Smooth muscle cell (in vitro differentiated cells): ENCODE results near the gene BCAT1. TPM values are rescaled to one million over a fixed set of nuclear protein-coding genes. Genes with fewer than 3 reads are reported as not detected.
"Not testable (repeated sequence)": the region's sequence is repeated elsewhere in the genome, so short reads cannot be mapped to it uniquely, and the experiment has no call there.

Experiments
- DNase-seq: peaks from one replicate; lab custom pipeline; 2025; ENCODE audit not compliant: unreplicated experiment; lab: John Stamatoyannopoulos, UW
- H2AFZ ChIP-seq: fragments of 200-600 bp; sonication (generic); 2 replicates; pipeline ENCODE4 v1.6.0; 2016; ENCODE audit warnings: antibody characterized with exemption, low read depth, mild to moderate bottlenecking
- H3F3A ChIP-seq: fragments of 200-600 bp; sonication (generic); 2 replicates; pipeline ENCODE4 v1.6.0; 2017; ENCODE audit warnings: antibody characterized with exemption, low read depth
- H3K27ac ChIP-seq: fragments of 200-600 bp; sonication (generic); 2 replicates; pipeline ENCODE4 v1.5.1; 2016; ENCODE audit warnings: low read depth, mild to moderate bottlenecking
- H3K27me3 ChIP-seq: fragments of 200-600 bp; sonication (generic); 2 replicates; pipeline ENCODE4 v1.6.1; 2016; ENCODE audit warnings: low read depth, mild to moderate bottlenecking
- H3K36me3 ChIP-seq: fragments of 200-600 bp; sonication (generic); 2 replicates; pipeline ENCODE4 v1.5.1; 2016; ENCODE audit warnings: low read depth
- H3K4me1 ChIP-seq: fragments of 200-600 bp; sonication (generic); 2 replicates; pipeline ENCODE4 v1.5.1; 2016; ENCODE audit warnings: low read depth
- H3K4me2 ChIP-seq: fragments of 200-600 bp; sonication (generic); 2 replicates; pipeline ENCODE4 v1.6.0; 2016; ENCODE audit warnings: mild to moderate bottlenecking
- H3K4me3 ChIP-seq: fragments of 200-600 bp; sonication (generic); 2 replicates; pipeline ENCODE4 v1.5.1; 2016; ENCODE audit warnings: mild to moderate bottlenecking
- H3K79me2 ChIP-seq: fragments of 200-600 bp; sonication (generic); 2 replicates; pipeline ENCODE4 v1.6.0; 2016; ENCODE audit warnings: low read depth, mild to moderate bottlenecking
- H3K9ac ChIP-seq: fragments of 200-600 bp; sonication (generic); 2 replicates; pipeline ENCODE4 v1.6.0; 2016; ENCODE audit warnings: low read depth
- H3K9me3 ChIP-seq: fragments of 200-600 bp; sonication (generic); replicated peaks from 2 replicates; pipeline ENCODE4 v1.5.1; 2016; ENCODE audit warnings: low read depth
- H4K20me1 ChIP-seq: fragments of 200-600 bp; sonication (generic); 2 replicates; pipeline ENCODE4 v1.6.0; 2016; ENCODE audit warnings: low read depth
- WGBS: methylation state at CpG from one replicate; pipeline ENCODE4 v1.1.7; 2016; ENCODE audit warnings: low lambda C conversion rate; 5-methylcytosine and 5-hydroxymethylcytosine counted together
- polyA plus RNA-seq: library from polyadenylated mRNA; unstranded; fragments of >200 nt; fragmentation: Nextera tagmentation; extraction: Ambion mirVana; gene quantifications from 2 replicates; pipeline ENCODE4 v1.2.1, GENCODE V29; 2016
- total RNA-seq: library from RNA; depleted of rRNA; stranded (reverse); fragments of >200 nt; gene quantifications from 2 replicates; pipeline ENCODE4 v1.2.3, GENCODE V29; 2014
- TF ChIP-seq, protein P1 (sequence below): fragments of 200-600 bp; sonication (generic); IDR thresholded peaks from 2 replicates; pipeline ENCODE4 v1.5.1; 2017; ENCODE audit warnings: borderline replicate concordance, mild to moderate bottlenecking, antibody characterized with exemption; ENCODE audit not compliant: insufficient read depth, poor library complexity, severe bottlenecking

The BCAT1 gene
- total and polyA plus RNA-seq, 2 experiments from 2014 or later: 78.2 to 174 TPM

DNA sequence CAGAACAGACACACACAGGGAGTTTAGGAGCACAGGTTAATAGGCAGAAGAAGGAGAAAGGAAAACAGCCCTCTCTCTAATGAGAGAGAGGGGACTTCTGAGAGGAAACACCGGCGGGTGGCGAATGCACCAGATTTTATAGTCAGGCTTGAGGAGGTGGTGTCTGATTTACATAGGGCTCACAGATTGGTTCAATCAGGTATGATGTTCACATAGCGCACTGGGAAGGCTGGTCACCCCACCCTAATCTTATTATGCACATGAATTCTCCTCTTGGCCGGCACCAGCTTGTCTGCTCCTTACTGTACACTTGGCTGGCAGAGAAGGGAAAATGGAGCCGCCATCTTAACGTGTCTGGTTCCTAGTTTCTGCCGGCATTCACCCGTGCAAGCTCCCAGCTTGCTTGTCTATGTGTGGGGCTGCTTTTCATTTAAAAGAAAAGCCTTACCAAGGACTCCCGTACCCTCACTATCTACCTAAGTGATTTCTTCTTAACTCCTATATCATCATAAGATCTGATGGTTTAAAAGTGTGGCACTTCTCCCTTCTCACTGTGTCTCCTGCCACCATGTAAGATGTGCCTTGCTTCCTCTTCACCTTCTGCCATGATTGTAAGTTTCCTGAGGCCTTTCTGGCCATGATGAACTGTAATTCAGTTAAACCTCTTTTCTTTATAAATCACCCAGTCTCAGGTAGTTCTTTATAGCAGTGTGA, 15.1 kb downstream of the BCAT1 start:
- no peak overlapping the region for H3K4me3 ChIP-seq
- no peaks in the 10 kb centered on the region for H3K36me3 ChIP-seq
- peaks cover 94% of the 10 kb centered on the region for H4K20me1 ChIP-seq
- no peaks in the 10 kb centered on the region for H3K9me3 ChIP-seq
- no peak for DNase-seq
- H3K9ac ChIP-seq: no peak overlapping the region
- no peaks in the 10 kb centered on the region for H3K27me3 ChIP-seq
- no peaks in the 10 kb centered on the region for H3K4me1 ChIP-seq
- no peak overlapping the region for H2AFZ ChIP-seq
- WGBS: 89% methylated on average over 10 of the region's 10 CpGs
- TF ChIP-seq, protein P1, sequence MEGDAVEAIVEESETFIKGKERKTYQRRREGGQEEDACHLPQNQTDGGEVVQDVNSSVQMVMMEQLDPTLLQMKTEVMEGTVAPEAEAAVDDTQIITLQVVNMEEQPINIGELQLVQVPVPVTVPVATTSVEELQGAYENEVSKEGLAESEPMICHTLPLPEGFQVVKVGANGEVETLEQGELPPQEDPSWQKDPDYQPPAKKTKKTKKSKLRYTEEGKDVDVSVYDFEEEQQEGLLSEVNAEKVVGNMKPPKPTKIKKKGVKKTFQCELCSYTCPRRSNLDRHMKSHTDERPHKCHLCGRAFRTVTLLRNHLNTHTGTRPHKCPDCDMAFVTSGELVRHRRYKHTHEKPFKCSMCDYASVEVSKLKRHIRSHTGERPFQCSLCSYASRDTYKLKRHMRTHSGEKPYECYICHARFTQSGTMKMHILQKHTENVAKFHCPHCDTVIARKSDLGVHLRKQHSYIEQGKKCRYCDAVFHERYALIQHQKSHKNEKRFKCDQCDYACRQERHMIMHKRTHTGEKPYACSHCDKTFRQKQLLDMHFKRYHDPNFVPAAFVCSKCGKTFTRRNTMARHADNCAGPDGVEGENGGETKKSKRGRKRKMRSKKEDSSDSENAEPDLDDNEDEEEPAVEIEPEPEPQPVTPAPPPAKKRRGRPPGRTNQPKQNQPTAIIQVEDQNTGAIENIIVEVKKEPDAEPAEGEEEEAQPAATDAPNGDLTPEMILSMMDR: no peak
- H3K79me2 ChIP-seq: peaks cover 98% of the 10 kb centered on the region
- no peak overlapping the region for H3K27ac ChIP-seq
- H3K4me2 ChIP-seq: no peak overlapping the region
- H3F3A ChIP-seq: peaks cover 3% of the 10 kb centered on the region

DNA sequence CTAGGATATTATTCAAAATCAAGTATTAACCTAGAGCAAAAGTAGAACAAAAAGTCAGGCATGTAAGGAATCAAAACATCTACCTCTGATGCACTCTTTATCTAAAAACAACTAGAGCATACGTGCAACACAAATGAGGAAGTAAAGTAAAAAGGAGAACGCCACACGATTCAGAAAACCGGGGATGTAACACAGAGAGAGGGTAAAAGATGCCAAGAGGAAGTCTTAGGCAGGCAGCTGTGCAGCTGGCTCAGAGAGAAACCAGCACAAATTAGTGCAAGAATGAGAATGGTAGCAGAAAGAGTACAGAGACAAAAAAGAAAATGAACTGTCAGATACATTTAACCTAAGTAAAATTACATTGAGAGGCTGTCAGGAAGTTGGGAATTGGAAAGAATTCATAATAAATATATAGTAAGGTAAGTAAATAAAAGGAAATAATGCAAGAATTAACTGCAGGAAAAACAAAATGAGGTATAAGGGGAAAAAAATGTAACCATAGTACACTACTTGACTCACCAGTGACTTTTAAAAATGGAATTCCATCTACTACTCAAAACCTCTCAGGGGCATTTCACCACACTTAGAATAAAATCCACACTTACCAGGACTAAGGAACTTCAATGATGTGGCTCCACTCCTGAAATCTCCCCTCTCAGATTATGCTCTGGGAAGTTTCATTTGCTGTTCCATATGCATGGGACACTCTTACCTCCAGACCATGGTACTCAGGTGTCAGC, 17.1 kb downstream of the BCAT1 start:
- no peak for DNase-seq

DNA sequence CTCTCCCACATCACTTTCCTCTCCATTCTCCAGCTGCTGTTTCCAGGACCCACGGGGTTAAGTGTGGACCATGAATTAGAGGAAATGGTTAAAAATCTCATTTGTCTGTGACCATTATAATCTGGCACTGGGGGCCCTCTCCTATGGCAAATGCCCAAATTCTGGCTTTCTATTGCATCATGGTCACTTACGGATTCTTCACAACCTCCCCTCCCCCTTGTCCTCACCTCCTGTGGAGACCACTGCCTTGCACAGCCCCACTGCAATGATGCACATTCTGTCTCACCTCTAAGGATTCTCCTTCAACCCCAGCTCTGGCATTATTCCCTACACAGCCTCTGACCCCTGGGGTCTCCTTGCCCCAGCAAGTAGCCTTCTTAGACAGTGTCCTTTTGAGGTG, 18.9 kb downstream of the BCAT1 start:
- no peaks in the 10 kb centered on the region for H3K4me1 ChIP-seq
- no peak overlapping the region for H3K27ac ChIP-seq
- no peaks in the 10 kb centered on the region for H3K9me3 ChIP-seq
- peaks cover 77% of the 10 kb centered on the region for H4K20me1 ChIP-seq
- peaks cover 85% of the 10 kb centered on the region for H3K79me2 ChIP-seq
- no peak overlapping the region for H3K4me3 ChIP-seq
- no peak overlapping the region for H2AFZ ChIP-seq
- H3K36me3 ChIP-seq: no peaks in the 10 kb centered on the region
- TF ChIP-seq, protein P1: no peak
- no peak for DNase-seq
- H3F3A ChIP-seq: peaks cover 3% of the 10 kb centered on the region
- 85% methylated on average over 2 of the region's 2 CpGs for WGBS
- no peak overlapping the region for H3K9ac ChIP-seq
- H3K4me2 ChIP-seq: no peak overlapping the region
- no peaks in the 10 kb centered on the region for H3K27me3 ChIP-seq

More for the DNA sequence above, 17.1 kb downstream of the BCAT1 start:
- no peaks in the 10 kb centered on the region for H3K9me3 ChIP-seq
- H3K4me3 ChIP-seq: no peak overlapping the region
- H3K36me3 ChIP-seq: no peaks in the 10 kb centered on the region
- H4K20me1 ChIP-seq: peaks cover 93% of the 10 kb centered on the region
- H3K27me3 ChIP-seq: no peaks in the 10 kb centered on the region
- H3K79me2 ChIP-seq: peaks cover 96% of the 10 kb centered on the region
- no peaks in the 10 kb centered on the region for H3K4me1 ChIP-seq
- H2AFZ ChIP-seq: no peak overlapping the region
- H3K4me2 ChIP-seq: no peak overlapping the region
- over 99% methylated on average over 4 of the region's 4 CpGs for WGBS
- H3K27ac ChIP-seq: no peak overlapping the region
- H3F3A ChIP-seq: peaks cover 3% of the 10 kb centered on the region
- TF ChIP-seq, protein P1: no peak
- no peak overlapping the region for H3K9ac ChIP-seq

DNA sequence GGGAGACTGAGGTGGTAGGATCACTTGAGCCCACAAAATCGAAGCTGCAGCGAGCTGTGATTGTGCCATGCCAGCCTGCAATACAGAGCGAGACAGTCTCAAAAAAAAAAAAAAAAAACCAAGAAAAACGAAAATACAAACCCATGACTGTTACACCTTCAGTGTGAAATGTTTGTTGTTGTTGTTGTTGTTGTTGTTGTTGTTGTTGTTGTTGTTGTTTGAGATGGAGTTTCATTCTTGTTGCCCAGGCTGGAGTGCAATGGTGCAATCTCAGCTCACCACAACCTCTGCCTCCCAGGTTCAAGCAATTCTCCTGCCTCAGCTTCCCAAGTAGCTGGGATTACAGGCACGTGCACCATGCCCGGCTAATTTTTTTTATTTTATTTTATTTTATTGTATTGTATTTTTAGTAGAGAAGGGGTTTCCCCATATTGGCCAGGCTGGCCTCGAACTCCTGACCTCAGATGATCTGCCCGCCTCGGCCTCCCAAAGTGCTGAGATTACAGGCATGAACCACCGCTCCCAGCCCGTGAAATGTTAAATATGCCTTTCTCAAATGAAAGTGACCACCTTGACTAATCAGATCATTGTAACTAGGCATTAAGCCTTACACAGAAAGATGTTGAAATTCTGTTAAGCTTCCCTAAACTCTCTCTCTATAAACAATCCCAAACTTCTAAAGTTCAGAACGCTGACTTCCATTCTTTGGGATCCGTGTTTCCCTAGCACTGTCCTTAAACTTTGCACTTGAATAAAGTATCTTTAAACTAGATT, 20.2 kb downstream of the BCAT1 start:
- H3K36me3 ChIP-seq, H3K4me2 ChIP-seq, H2AFZ ChIP-seq, H3K27me3 ChIP-seq, DNase-seq, H3K27ac ChIP-seq, H3K9me3 ChIP-seq, H3F3A ChIP-seq, H3K4me3 ChIP-seq, H3K4me1 ChIP-seq, H3K9ac ChIP-seq: not testable (repeated sequence)
- 83% methylated on average over 13 of the region's 13 CpGs for WGBS
- H4K20me1 ChIP-seq: peaks cover 78% of the 10 kb centered on the region
- H3K79me2 ChIP-seq: peaks cover 85% of the 10 kb centered on the region
